ENCODE results near the gene GLI2.

The GLI2 gene

GRCh38 chr2:120692691-120693090 lies 43.0 kb upstream of the GLI2 start:
- no peak for DNase-seq (ENCODE audit: low read depth, low spot score)
- H3K4me3 ChIP-seq (ENCODE audit: low read depth, low read length) = no peak overlapping the region
- ChIA-PET POLR2A (interaction anchor here (0.6 to 1.3 kb wide), 2 partner anchors 383 to 1993 kb away, joined by 3 read pairs; no protein-coding TSS in a partner anchor), CTCF (interaction anchor here (1.4 to 23.9 kb wide), 3 partner anchors 12 to 389 kb away, joined by 3 to 767 read pairs (median 341); no protein-coding TSS in a partner anchor)
- TF ChIP-seq, protein P1, sequence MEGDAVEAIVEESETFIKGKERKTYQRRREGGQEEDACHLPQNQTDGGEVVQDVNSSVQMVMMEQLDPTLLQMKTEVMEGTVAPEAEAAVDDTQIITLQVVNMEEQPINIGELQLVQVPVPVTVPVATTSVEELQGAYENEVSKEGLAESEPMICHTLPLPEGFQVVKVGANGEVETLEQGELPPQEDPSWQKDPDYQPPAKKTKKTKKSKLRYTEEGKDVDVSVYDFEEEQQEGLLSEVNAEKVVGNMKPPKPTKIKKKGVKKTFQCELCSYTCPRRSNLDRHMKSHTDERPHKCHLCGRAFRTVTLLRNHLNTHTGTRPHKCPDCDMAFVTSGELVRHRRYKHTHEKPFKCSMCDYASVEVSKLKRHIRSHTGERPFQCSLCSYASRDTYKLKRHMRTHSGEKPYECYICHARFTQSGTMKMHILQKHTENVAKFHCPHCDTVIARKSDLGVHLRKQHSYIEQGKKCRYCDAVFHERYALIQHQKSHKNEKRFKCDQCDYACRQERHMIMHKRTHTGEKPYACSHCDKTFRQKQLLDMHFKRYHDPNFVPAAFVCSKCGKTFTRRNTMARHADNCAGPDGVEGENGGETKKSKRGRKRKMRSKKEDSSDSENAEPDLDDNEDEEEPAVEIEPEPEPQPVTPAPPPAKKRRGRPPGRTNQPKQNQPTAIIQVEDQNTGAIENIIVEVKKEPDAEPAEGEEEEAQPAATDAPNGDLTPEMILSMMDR (IDR thresholded peaks at IDR 0.05; ENCODE audit: insufficient read depth, low read length, missing control alignments) = no peak

GRCh38 chr2:120693121-120693520 lies 42.5 kb upstream of the GLI2 start:
- TF ChIP-seq, protein P1 (IDR thresholded peaks at IDR 0.05; ENCODE audit: insufficient read depth, low read length, missing control alignments) = no peak
- no peak overlapping the region for H3K4me3 ChIP-seq (ENCODE audit: low read depth, low read length)
- CTCF ChIA-PET = interaction anchor here (1.2 to 23.9 kb wide), 7 partner anchors 12 to 388 kb away, joined by 3 to 767 read pairs (median 8); no protein-coding TSS in a partner anchor
- DNase-seq (ENCODE audit: low read depth, low spot score) = no peak
- POLR2A ChIA-PET = interaction anchor here (0.6 to 1.3 kb wide), 2 partner anchors 382 to 1993 kb away, joined by 3 read pairs; no protein-coding TSS in a partner anchor

DNA sequence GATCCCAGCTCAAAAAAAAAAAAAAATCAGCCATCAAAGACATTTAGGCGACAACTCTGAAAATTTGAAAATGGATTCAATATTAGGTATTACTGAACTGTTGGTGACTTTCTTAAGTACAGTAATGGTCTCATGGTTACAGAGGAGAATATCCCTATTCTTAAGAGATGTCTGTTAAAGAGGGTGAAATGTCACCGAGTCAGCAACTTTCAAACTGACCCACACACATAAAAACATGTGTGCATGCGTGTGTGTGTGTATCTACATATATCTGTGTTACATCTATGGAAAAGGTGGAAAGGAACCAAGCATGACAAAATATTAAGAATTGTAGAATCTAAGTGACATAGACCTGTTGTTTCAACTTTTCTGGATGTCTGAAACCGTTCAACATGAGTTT lies 41.6 kb upstream of the GLI2 start:
- DNase-seq (ENCODE audit: low read depth, low spot score) = no peak
- H3K4me3 ChIP-seq (ENCODE audit: low read depth, low read length) = no peak overlapping the region
- TF ChIP-seq, protein P1 (IDR thresholded peaks at IDR 0.05; ENCODE audit: insufficient read depth, low read length, missing control alignments) = no peak
- POLR2A ChIA-PET = no interaction called here
- CTCF ChIA-PET = interaction anchor here (0.6 to 23.9 kb wide), 15 partner anchors 16 to 387 kb away, joined by 3 to 767 read pairs (median 11); partner anchors contain the start of gene GLI2

DNA sequence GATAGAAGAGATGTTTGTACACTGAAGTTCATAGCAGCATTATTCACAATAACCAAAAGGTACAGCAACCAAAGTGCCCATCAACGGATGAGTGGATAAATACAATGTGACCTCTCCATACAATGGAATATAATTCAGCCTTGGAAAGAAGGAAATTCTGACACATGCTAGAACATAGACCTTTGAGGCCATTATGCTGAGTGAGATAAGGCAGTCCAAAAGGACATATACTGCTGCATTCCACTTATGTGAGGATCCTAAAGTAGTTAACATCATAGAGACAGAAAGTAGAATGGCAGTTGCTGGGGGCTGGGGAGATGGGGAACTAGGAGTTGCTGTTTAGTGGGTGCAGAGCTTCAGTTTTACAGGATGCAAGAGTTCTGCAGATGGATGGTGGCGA lies 38.2 kb upstream of the GLI2 start:
- CTCF ChIA-PET = interaction anchor here (1.6 to 23.9 kb wide), 5 partner anchors 12 to 384 kb away, joined by 4 to 767 read pairs (median 69); no protein-coding TSS in a partner anchor

DNA sequence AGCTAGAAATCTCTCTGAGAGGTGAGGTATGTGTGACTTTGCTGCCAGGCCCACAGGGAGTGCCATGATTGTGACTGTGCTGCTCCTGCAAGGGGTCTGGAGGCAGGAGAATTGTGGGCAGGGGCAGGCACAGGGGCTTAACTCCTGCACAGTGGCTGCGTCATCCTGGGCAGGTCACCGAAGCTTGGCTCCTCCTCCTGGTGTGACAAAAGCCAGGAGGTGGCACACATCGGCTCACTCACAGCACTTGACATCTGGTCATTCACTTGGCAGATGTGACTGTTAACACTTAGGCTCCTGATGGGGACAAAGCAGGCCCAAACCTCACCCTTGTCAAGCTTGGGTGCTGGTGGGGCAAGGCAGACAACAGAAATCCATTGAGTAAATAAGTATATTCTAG lies 36.4 kb upstream of the GLI2 start:
- ChIA-PET CTCF (interaction anchor here (1.4 to 23.9 kb wide), 5 partner anchors 11 to 382 kb away, joined by 3 to 767 read pairs (median 69); no protein-coding TSS in a partner anchor), POLR2A (no interaction called here)
- TF ChIP-seq, protein P1 (IDR thresholded peaks at IDR 0.05; ENCODE audit: insufficient read depth, low read length, missing control alignments) = no peak
- no peak overlapping the region for H3K4me3 ChIP-seq (ENCODE audit: low read depth, low read length)
- no peak for DNase-seq (ENCODE audit: low read depth, low spot score)

More for the DNA sequence above, 38.2 kb upstream of the GLI2 start:
- no peak for DNase-seq (ENCODE audit: low read depth, low spot score)
- TF ChIP-seq, protein P1 (IDR thresholded peaks at IDR 0.05; ENCODE audit: insufficient read depth, low read length, missing control alignments) = no peak
- POLR2A ChIA-PET = no interaction called here
- H3K4me3 ChIP-seq (ENCODE audit: low read depth, low read length) = no peak overlapping the region

GRCh38 chr2:120700659-120701058 lies 35.0 kb upstream of the GLI2 start:
- no peak for DNase-seq (ENCODE audit: low read depth, low spot score)
- TF ChIP-seq, protein P1 (IDR thresholded peaks at IDR 0.05; ENCODE audit: insufficient read depth, low read length, missing control alignments) = no peak
- CTCF ChIA-PET = interaction anchor here (1.2 to 23.9 kb wide), 6 partner anchors 9 to 381 kb away, joined by 5 to 767 read pairs (median 38); no protein-coding TSS in a partner anchor
- no peak overlapping the region for H3K4me3 ChIP-seq (ENCODE audit: low read depth, low read length)
- POLR2A ChIA-PET = interaction anchor here (0.7 to 1.3 kb wide), 2 partner anchors 232 to 375 kb away, joined by 3 to 5 read pairs; no protein-coding TSS in a partner anchor
